ENCODE results near the gene PCDH9.

The PCDH9 gene

GRCh38 chr13:66430269-66430668 lies 799.9 kb downstream of the PCDH9 start:
- no peak for TF ChIP-seq CTCF (IDR thresholded peaks at IDR 0.05)

- no peak for TF ChIP-seq CTCF (IDR thresholded peaks at IDR 0.05)
Measured at GRCh38 chr13:66429156-66429555, 801.0 kb downstream of the PCDH9 start.

- no peak for TF ChIP-seq CTCF (IDR thresholded peaks at IDR 0.05)
Measured at GRCh38 chr13:66427458-66427861, 802.7 kb downstream of the PCDH9 start.

- no peak for TF ChIP-seq CTCF (IDR thresholded peaks at IDR 0.05)
Measured at GRCh38 chr13:66425741-66426140, 804.4 kb downstream of the PCDH9 start.

- TF ChIP-seq CTCF (IDR thresholded peaks at IDR 0.05): no peak
Measured at GRCh38 chr13:66424422-66424821, 805.7 kb downstream of the PCDH9 start.

- TF ChIP-seq CTCF (IDR thresholded peaks at IDR 0.05): no peak
Measured at GRCh38 chr13:66415444-66415843, 814.7 kb downstream of the PCDH9 start.

GRCh38 chr13:66414066-66414800 lies 815.9 kb downstream of the PCDH9 start:
- TF ChIP-seq CTCF (IDR thresholded peaks at IDR 0.05): no peak

GRCh38 chr13:66410314-66410713 lies 819.8 kb downstream of the PCDH9 start:
- no peak for TF ChIP-seq CTCF (IDR thresholded peaks at IDR 0.05)

All from LNCAP (cell line).